ENCODE measurements around the gene CCDC7.

DNA sequence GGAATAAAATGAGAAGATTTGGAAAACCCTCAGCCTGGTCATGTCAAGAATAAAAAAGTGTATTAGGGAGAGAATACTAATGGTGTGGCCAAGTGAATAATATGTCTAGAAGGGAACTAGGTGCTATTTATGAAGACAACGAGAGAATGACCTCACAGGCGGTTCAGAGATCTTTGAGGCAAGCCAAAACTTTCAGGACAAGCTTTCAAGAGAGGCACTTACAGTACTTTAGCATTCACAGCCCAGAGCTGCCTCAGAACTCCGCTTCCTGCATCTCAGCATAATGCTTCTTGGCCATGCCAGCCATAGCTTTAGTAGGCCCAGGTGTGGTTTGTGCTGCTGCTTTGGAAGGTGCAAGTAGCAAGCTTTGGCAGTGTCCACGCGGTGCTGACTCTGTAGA lies 37.2 kb upstream of the CCDC7 start:
- TF ChIP-seq, protein P1, sequence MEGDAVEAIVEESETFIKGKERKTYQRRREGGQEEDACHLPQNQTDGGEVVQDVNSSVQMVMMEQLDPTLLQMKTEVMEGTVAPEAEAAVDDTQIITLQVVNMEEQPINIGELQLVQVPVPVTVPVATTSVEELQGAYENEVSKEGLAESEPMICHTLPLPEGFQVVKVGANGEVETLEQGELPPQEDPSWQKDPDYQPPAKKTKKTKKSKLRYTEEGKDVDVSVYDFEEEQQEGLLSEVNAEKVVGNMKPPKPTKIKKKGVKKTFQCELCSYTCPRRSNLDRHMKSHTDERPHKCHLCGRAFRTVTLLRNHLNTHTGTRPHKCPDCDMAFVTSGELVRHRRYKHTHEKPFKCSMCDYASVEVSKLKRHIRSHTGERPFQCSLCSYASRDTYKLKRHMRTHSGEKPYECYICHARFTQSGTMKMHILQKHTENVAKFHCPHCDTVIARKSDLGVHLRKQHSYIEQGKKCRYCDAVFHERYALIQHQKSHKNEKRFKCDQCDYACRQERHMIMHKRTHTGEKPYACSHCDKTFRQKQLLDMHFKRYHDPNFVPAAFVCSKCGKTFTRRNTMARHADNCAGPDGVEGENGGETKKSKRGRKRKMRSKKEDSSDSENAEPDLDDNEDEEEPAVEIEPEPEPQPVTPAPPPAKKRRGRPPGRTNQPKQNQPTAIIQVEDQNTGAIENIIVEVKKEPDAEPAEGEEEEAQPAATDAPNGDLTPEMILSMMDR (IDR thresholded peaks at IDR 0.05) = no peak
- no peak for TF ChIP-seq POLR2AphosphoS5 (IDR thresholded peaks at IDR 0.05)
- TF ChIP-seq POLR2A (IDR thresholded peaks at IDR 0.05) = no peak

Measured in prostate gland (tissue), 2 donors.